ENCODE measurements around the gene HIP1R.

DNA sequence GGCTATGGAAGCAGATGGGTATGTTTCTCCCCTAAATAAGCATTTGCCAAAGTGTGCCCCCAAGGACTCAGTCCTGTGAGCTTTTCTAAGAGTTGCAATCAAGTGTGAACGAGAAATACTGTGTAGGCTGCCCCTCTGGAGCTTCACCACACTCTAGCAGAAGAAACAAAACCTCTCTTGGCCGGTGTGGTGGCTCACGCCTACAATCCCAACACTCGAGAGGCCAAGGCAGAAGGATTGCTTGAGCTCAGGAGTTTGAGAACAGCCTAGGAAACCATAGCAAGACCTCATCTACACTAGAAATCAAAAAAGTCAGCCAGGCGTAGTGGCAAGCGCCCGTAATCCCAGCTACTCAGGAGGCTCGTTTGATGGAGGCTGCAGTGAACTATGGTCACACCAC, 50.9 kb downstream of the HIP1R start:
- no peak for TF ChIP-seq POLR2A (IDR thresholded peaks at IDR 0.05; ENCODE audit: low read length)
- TF ChIP-seq GATA1 (IDR thresholded peaks at IDR 0.05; ENCODE audit: low read depth, low read length), result no peak

Measured in erythroblast (primary cell).